ENCODE measurements around the gene EIF2AK3. TPM values are rescaled to one million over a fixed set of nuclear protein-coding genes. Genes with fewer than 3 reads are reported as not detected.
"Not testable (repeated sequence)": the region's sequence is repeated elsewhere in the genome, so short reads cannot be mapped to it uniquely, and the experiment has no call there.

The EIF2AK3 gene
- total RNA-seq, 4 donors from 2014 or later: 7.9 to 11.9 (median 10.0) TPM

DNA sequence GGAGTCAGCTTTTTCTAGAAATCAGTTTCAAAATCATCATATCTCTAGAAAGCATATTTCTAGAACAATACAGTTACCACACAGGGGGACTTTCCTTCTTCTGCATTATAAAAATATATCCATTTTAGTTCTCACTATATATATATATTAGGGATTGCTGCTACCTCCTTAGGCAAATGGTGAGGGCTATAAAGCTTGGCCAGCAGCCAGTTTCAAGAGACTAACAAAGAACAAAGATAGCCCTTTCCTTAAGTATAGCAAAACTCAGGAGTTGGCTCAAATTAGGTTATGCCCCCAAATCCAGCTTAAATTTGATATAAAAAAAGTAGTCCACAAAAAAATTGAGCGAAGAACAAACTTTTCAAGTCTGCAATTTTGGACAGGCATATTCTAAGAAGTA is 70.0 kb downstream of the EIF2AK3 start:
- no peak overlapping the region for H3K27ac ChIP-seq (replicated peaks in 1 of 4)
- peaks cover 14 to 75% (median 60%) of the 10 kb centered on the region in 4 donors for H3K36me3 ChIP-seq
- no peaks in the 10 kb centered on the region for H3K4me1 ChIP-seq
- intact Hi-C loops (cut with DNase I): no loop called here
- 100% methylated on average over 1 of the region's 1 CpG for WGBS
- TF ChIP-seq POLR2AphosphoS5 (IDR thresholded peaks at IDR 0.05) (no peak), EP300 (IDR thresholded peaks at IDR 0.05) (no peak), POLR2A (IDR thresholded peaks at IDR 0.05; ENCODE audit: low read depth) (no peak)
- TF ChIP-seq, protein P1, sequence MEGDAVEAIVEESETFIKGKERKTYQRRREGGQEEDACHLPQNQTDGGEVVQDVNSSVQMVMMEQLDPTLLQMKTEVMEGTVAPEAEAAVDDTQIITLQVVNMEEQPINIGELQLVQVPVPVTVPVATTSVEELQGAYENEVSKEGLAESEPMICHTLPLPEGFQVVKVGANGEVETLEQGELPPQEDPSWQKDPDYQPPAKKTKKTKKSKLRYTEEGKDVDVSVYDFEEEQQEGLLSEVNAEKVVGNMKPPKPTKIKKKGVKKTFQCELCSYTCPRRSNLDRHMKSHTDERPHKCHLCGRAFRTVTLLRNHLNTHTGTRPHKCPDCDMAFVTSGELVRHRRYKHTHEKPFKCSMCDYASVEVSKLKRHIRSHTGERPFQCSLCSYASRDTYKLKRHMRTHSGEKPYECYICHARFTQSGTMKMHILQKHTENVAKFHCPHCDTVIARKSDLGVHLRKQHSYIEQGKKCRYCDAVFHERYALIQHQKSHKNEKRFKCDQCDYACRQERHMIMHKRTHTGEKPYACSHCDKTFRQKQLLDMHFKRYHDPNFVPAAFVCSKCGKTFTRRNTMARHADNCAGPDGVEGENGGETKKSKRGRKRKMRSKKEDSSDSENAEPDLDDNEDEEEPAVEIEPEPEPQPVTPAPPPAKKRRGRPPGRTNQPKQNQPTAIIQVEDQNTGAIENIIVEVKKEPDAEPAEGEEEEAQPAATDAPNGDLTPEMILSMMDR (IDR thresholded peaks at IDR 0.05): no peak
- DNase-seq (ENCODE audit: extremely low spot score): no peak
- H3K27me3 ChIP-seq: no peaks in the 10 kb centered on the region
- no peaks in the 10 kb centered on the region for H3K9me3 ChIP-seq
- H3K4me3 ChIP-seq: no peak overlapping the region

- intact Hi-C loops (cut with DNase I): no loop called here
- H3K4me3 ChIP-seq: no peak overlapping the region
- H3K27ac ChIP-seq (replicated peaks in 1 of 4): no peak overlapping the region
- TF ChIP-seq EP300 (IDR thresholded peaks at IDR 0.05): no peak
- TF ChIP-seq, protein P1 (IDR thresholded peaks at IDR 0.05): no peak
- no peak for TF ChIP-seq POLR2AphosphoS5 (IDR thresholded peaks at IDR 0.05)
- H3K4me1 ChIP-seq: no peaks in the 10 kb centered on the region
- H3K36me3 ChIP-seq: peaks cover 14 to 63% (median 48%) of the 10 kb centered on the region in 4 donors
- H3K9me3 ChIP-seq: no peaks in the 10 kb centered on the region
- no peaks in the 10 kb centered on the region for H3K27me3 ChIP-seq
- DNase-seq (ENCODE audit: extremely low spot score): no peak
- 83% methylated on average over 7 of the region's 7 CpGs for WGBS
Observed at GRCh38 chr2:88556026-88556425, 71.2 kb downstream of the EIF2AK3 start.

GRCh38 chr2:88554189-88554588 is 73.1 kb downstream of the EIF2AK3 start:
- 92% methylated on average over 5 of the region's 5 CpGs for WGBS
- Histone ChIP-seq H3K4me3 (no peak overlapping the region), H3K27me3 (peaks cover 0 to 10% (median 2%) of the 10 kb centered on the region in 4 donors), H3K36me3 (peaks cover 7 to 44% (median 38%) of the 10 kb centered on the region in 4 donors), H3K4me1 (peaks cover 0 to 7% (median 3%) of the 10 kb centered on the region in 4 donors), H3K9me3 (no peaks in the 10 kb centered on the region), H3K27ac (replicated peaks in 1 of 4) (no peak overlapping the region)
- TF ChIP-seq, protein P1 (IDR thresholded peaks at IDR 0.05): no peak
- TF ChIP-seq EP300 (IDR thresholded peaks at IDR 0.05): no peak
- no peak for TF ChIP-seq POLR2A (IDR thresholded peaks at IDR 0.05; ENCODE audit: low read depth)
- intact Hi-C loops (cut with DNase I): no loop called here
- no peak for DNase-seq (ENCODE audit: extremely low spot score)

DNA sequence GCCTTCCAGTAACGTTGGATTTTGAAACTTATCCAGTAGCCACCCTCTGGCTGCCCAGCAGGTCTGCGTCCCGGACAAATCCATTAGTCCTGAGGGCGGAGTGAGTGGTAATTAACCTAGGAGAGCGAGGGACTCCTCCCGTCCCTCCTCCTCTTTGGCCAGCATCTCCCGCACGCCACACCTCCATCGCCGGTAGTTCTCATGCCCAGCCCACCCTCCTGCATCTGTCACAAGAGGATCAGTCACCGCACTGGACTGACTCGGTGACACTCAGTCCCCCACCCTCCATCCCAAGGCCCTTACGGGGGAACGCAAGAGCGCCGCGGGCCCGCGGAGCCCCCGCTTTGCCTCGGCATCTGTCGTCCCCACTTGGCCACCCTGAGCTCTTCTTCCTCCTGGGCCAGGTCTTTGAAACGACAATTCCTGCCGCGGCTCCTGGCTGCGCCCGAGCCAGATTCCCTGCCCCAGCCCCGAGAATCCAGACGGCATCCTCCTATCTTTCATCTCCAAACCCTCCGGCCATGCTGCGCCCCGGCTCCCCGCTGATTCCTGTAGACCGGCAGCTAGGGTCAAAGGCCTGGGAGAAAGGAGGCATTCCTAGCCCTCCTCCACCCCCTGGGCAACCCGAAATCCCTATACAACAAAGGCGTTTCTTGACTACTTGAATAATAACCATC is 77.5 kb downstream of the EIF2AK3 start:
- WGBS: 10% methylated on average over 18 of the region's 36 CpGs
- Histone ChIP-seq H3K4me3 (no peak overlapping the region), H3K9me3 (no peaks in the 10 kb centered on the region), H3K36me3 (peaks cover 0 to 5% (median 3%) of the 10 kb centered on the region in 4 donors), H3K27ac (replicated peaks in 1 of 4) (no peak overlapping the region), H3K4me1 (peaks cover 0 to 7% (median 3%) of the 10 kb centered on the region in 4 donors), H3K27me3 (peaks cover 0 to 25% (median 2%) of the 10 kb centered on the region in 4 donors)
- intact Hi-C loops (cut with DNase I): no loop called here
- TF ChIP-seq EP300 (IDR thresholded peaks at IDR 0.05) (no peak), POLR2AphosphoS5 (IDR thresholded peaks at IDR 0.05) (no peak), POLR2A (IDR thresholded peaks at IDR 0.05; ENCODE audit: low read depth) (no peak)
- TF ChIP-seq, protein P1 (IDR thresholded peaks at IDR 0.05): no peak
- DNase-seq (ENCODE audit: extremely low spot score): no peak

GRCh38 chr2:88546291-88546690 is 81.0 kb downstream of the EIF2AK3 start:
- intact Hi-C loops (cut with DNase I); H3K27ac ChIP-seq (replicated peaks in 1 of 4); H3K4me3 ChIP-seq; H3K9me3 ChIP-seq; H3K36me3 ChIP-seq; H3K4me1 ChIP-seq: not testable (repeated sequence)
- peak; percentile 79 for DNase-seq (ENCODE audit: extremely low spot score)
- WGBS: 96% methylated on average over 4 of the region's 4 CpGs
- peaks cover 0 to 25% (median 2%) of the 10 kb centered on the region in 4 donors for H3K27me3 ChIP-seq
